Ureter (tissue), 1 donor: ENCODE measurements around the gene CYP4F3. TPM values are rescaled to one million over a fixed set of nuclear protein-coding genes. Genes with fewer than 3 reads are reported as not detected.
A peak's percentile ranks its signal among the peaks of the same experiment; 100 is the strongest.
"Not testable (repeated sequence)": the region's sequence is repeated elsewhere in the genome, so short reads cannot be mapped to it uniquely, and the experiment has no call there.

Experiments
- DNase-seq: peaks from one replicate; pipeline ENCODE4 v3.0.0-alpha.2; 2020; ENCODE audit warnings: low spot score
- total RNA-seq: library from RNA; stranded (reverse); gene quantifications from one replicate; pipeline ENCODE4 v1.2.4, GENCODE V29; 2023
- donor health status: DM: yes; HTN: yes; CAD: no.

Gene CYP4F3
- total RNA-seq, 1 donor from 2014 or later, result 10.7 TPM

- no peak for DNase-seq
Observed at GRCh38 chr19:15666883-15667282, 26.2 kb downstream of the CYP4F3 start.

DNA sequence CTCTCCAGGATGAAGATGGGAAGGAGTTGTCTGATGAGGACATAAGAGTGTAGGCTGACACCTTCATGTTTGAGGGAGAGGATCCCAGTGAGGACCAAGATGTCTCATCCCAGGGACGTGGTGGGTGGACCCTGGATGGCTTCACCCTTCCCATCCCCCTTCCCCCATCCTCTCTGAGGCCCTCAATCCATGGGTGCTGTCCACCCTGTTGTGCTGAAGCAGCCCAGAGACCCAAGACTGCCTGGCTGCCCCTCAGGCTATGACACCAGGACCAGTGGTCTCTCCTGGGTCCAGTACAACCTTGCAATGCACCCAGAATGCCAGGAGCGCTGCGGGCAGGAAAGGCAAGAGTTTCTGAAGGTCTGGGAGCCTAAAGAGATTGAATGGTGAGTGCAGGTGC, 28.7 kb downstream of the CYP4F3 start:
- no peak for DNase-seq

GRCh38 chr19:15669891-15670290, 29.2 kb downstream of the CYP4F3 start:
- no peak for DNase-seq

- no peak for DNase-seq
Observed at GRCh38 chr19:15671237-15671821, 30.6 kb downstream of the CYP4F3 start.

GRCh38 chr19:15671891-15672579, 31.3 kb downstream of the CYP4F3 start:
- DNase-seq, result no peak

DNA sequence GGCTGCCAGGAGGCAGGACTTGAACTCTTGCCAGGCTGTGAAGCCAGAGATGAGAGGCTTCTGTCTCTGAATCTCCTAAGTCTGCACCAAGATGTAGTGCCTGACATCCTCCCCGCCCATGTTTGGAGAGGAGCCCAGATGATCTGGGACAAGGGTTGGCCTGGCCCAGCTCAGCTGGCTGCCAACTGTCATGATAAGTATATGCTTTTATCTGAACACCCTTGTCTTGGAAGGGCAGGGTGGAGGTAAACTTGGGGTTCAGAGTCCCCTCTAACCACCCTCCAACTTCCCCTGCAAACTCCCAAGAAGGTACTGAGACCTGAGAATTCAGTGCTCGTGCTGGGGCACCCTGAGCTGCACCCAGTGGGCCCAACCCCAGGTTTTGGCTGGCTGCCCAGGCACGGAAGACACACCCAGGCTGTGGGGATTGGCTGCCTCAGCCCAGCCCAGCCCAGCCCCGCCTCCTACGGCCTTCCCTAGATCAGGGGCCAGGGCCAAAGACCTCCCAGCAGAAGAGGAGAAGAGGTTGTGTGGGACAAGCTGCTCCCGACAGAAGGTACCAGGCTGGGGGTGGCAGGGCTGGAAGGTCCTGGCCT, 32.0 kb downstream of the CYP4F3 start, which contains the start of gene CYP4F12:
Gene CYP4F12, plus strand, starts transcription at position 508 of the 596 bp plus-strand sequence. CDS start 443 bp downstream, outside the sequence.
- DNase-seq, result peak; percentile 94

DNA sequence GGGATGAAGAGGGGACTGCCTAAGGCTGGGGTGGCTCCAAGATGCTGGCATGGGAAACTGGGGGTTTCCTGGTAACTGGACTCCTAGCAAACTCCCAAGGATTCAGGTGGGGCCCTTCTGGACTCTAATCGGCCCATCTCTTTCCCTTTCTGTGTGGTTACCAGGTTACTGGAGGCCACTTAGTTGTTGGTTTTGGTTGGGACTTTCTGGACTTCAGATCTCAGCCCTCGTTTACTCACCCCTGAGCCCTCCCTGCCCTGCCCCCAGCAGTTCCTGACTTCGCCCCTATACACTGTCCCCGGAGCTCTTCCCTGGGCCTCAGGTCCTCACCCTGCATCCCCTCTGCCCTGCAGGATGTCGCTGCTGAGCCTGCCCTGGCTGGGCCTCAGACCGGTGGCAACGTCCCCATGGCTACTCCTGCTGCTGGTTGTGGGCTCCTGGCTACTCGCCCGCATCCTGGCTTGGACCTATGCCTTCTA, 32.5 kb downstream of the CYP4F3 start:
- DNase-seq, result no peak

GRCh38 chr19:15675560-15675959, 34.9 kb downstream of the CYP4F3 start:
- no peak for DNase-seq

GRCh38 chr19:15679089-15679488, 38.4 kb downstream of the CYP4F3 start:
- no peak for DNase-seq

DNA sequence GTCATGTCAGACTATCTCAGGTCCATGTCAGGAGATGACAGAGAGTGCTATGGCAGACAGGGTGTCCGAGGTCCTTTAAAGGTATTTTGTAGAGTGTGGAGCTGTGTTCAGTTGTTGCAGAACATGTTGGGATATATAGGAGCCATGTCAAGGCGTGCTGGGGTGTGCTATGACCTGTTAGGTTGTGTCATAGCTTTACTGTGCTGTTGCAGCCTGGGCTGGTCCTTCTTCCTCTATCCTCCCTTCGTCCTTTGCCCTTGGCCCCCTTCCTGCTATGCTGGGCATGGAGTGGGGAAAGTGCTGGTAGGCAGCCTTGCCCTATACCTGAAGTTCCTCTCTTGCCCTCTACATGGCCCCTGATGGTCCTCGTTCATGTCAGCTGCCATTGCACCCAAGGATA, 39.2 kb downstream of the CYP4F3 start:
- DNase-seq, result not testable (repeated sequence)

GRCh38 chr19:15680478-15681322, 40.0 kb downstream of the CYP4F3 start:
- DNase-seq, result no peak

DNA sequence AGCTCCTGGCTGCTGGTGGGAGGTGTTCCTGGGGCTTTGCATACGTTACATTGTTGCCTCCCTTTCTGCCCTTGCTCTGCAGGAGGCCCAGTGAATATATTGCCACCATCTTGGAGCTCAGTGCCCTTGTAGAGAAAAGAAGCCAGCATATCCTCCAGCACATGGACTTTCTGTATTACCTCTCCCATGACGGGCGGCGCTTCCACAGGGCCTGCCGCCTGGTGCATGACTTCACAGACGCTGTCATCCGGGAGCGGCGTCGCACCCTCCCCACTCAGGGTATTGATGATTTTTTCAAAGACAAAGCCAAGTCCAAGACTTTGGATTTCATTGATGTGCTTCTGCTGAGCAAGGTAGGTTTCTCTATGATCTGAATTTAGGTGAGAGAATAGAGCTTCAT, 42.7 kb downstream of the CYP4F3 start:
- DNase-seq, result no peak

GRCh38 chr19:15684828-15685227, 44.1 kb downstream of the CYP4F3 start:
- no peak for DNase-seq

- no peak for DNase-seq
Observed at GRCh38 chr19:15696654-15697194, 56.0 kb downstream of the CYP4F3 start.

GRCh38 chr19:15701757-15702533, 61.2 kb downstream of the CYP4F3 start:
- peak; percentile 77 for DNase-seq

DNA sequence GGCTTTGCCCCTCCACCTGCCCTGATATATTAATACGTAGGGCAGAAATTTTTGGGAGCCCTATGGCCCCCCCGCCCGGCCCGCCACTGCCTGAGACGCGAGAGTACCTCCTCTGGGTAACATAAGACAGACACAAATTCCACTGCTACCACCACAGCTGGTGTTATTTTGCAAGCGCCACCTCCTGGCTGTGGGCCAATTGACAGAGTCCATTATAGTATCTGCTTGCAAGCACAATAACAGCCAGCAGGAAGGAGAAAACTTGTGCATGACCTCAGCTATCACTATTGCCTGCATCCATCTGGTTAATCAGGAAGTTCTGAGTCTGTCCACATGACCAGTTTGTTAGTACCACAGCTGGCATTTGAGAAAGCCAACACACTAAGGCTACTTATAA, 61.8 kb downstream of the CYP4F3 start:
- DNase-seq, result peak; percentile 91

Other genes with a start within 250 kb of the CYP4F3 start
- gene AKAP8L, start 221.9 kb upstream of the CYP4F3 start, total RNA-seq, result 133 TPM
- gene WIZ, start 190.9 kb upstream of the CYP4F3 start, total RNA-seq, result 42.3 TPM
- 3.9 TPM for gene RASAL3, start 176.4 kb upstream of the CYP4F3 start, total RNA-seq
- gene PGLYRP2, start 161.4 kb upstream of the CYP4F3 start, total RNA-seq, result 0.34 TPM
- gene CYP4F22, start 132.4 kb upstream of the CYP4F3 start, total RNA-seq, result 19.8 TPM
- gene CYP4F8, start 25.7 kb upstream of the CYP4F3 start, total RNA-seq, result 21.6 TPM
- 98.1 TPM for gene CYP4F12, start 32.2 kb downstream of the CYP4F3 start, total RNA-seq
- not detected for gene OR10H2, start 87.1 kb downstream of the CYP4F3 start, total RNA-seq
- gene OR10H3, start 97.1 kb downstream of the CYP4F3 start, total RNA-seq, result not detected
- gene OR10H5, start 146.8 kb downstream of the CYP4F3 start, total RNA-seq, result not detected
- gene OR10H1, start 174.8 kb downstream of the CYP4F3 start, total RNA-seq, result 0.60 TPM